ENCODE measurements around the gene SLC17A1. TPM values are rescaled to one million over a fixed set of nuclear protein-coding genes. Genes with fewer than 3 reads are reported as not detected.

The SLC17A1 gene
- total and polyA plus RNA-seq, 2 donors (not counting 3 experiments of a cell fraction or from before 2014, with no cell fraction given) = not detected

- DNase-seq (ENCODE audit: low read depth, low spot score) (no peak), FAIRE-seq (no peak)
- Histone ChIP-seq H4K20me1 (replicated peaks; ENCODE audit: control insufficient read depth, extremely low read depth, insufficient read depth, low read length) (no peaks in the 10 kb centered on the region), H3K4me3 (replicated peaks in 1 of 3; ENCODE audit: insufficient read depth in 1 of 3, low read depth in 1 of 3, low read length in 3 of 3) (no peak overlapping the region), H2AFZ (ENCODE audit: low read depth, low read length) (no peak overlapping the region), H3K27ac (ENCODE audit: insufficient read depth, low read depth, low read length) (no peak overlapping the region), H3K9me1 (replicated peaks; ENCODE audit: control insufficient read depth, extremely low read depth, insufficient read depth, low read length) (no peaks in the 10 kb centered on the region), H3K4me2 (ENCODE audit: insufficient read depth, low read length) (no peak overlapping the region), H3K27me3 (ENCODE audit: control insufficient read depth in 2 of 2, insufficient read depth in 2 of 2, low read length in 2 of 2) (peaks cover 0 to 4% of the 10 kb centered on the region in 2 experiments), H3K36me3 (ENCODE audit: control insufficient read depth in 2 of 2, extremely low read depth in 1 of 2, insufficient read depth in 2 of 2, low read length in 2 of 2) (no peaks in the 10 kb centered on the region), H3K9me3 (replicated peaks; ENCODE audit: control insufficient read depth, insufficient read depth, low read length) (no peaks in the 10 kb centered on the region), H3K4me1 (ENCODE audit: control insufficient read depth, extremely low read depth, insufficient read depth, low read length) (no peaks in the 10 kb centered on the region), H3K79me2 (ENCODE audit: control insufficient read depth, insufficient read depth, low read length) (no peaks in the 10 kb centered on the region), H3K9ac (replicated peaks; ENCODE audit: extremely low read depth, insufficient read depth, low read length) (no peak overlapping the region)
- CTCF ChIA-PET = interaction anchor here (0.6 kb wide), 1 partner anchor 17 kb away, joined by 4 read pairs; no protein-coding TSS in a partner anchor
- POLR2A ChIA-PET = no interaction called here
- dilution Hi-C loops (cut with MboI; ENCODE audit: extremely low pct_ligation_motif_present, low sequenced_read_pairs) = no loop called here
- BruUV-seq (replicated peaks) = no TSS peak
- intact Hi-C loops (cut with micrococcal nuclease) = no loop called here
- TF ChIP-seq GATA2 (IDR thresholded peaks at IDR 0.05; ENCODE audit: insufficient read depth, insufficient read length, low read depth, low read length) (no peak), FOS (IDR thresholded peaks at IDR 0.05; ENCODE audit: borderline replicate concordance, insufficient read depth, low read length) (no peak)
These were observed 41.0 kb upstream of the SLC17A1 start for GRCh38 chr6:25872814-25873213.

GRCh38 chr6:25869840-25870239 is 38.0 kb upstream of the SLC17A1 start:
- CTCF ChIA-PET = no interaction called here
- H3K27me3 ChIP-seq (ENCODE audit: control insufficient read depth in 2 of 2, insufficient read depth in 2 of 2, low read length in 2 of 2) = peaks cover 2 to 3% of the 10 kb centered on the region in 2 experiments
- H3K9ac ChIP-seq (replicated peaks; ENCODE audit: extremely low read depth, insufficient read depth, low read length) = no peak overlapping the region
- H3K9me3 ChIP-seq (replicated peaks; ENCODE audit: control insufficient read depth, insufficient read depth, low read length) = no peaks in the 10 kb centered on the region
- intact Hi-C loops (cut with micrococcal nuclease) (no loop called here), dilution Hi-C loops (cut with MboI; ENCODE audit: extremely low pct_ligation_motif_present, low sequenced_read_pairs) (no loop called here)
- no peak for TF ChIP-seq JUN (IDR thresholded peaks at IDR 0.05; ENCODE audit: borderline replicate concordance, insufficient read depth, insufficient read length, low read depth)
- TF ChIP-seq MYC (IDR thresholded peaks at IDR 0.05; ENCODE audit: low read depth, low read length) = no peak
- no peak for TF ChIP-seq POLR2AphosphoS5 (IDR thresholded peaks at IDR 0.05; ENCODE audit: insufficient read depth, low read depth, low read length)
- TF ChIP-seq MAX (IDR thresholded peaks at IDR 0.05; ENCODE audit: insufficient read depth, insufficient read length) = no peak
- no peak for TF ChIP-seq GATA2 (IDR thresholded peaks at IDR 0.05; ENCODE audit: insufficient read depth, insufficient read length, low read depth, low read length)
- no peak for TF ChIP-seq POLR2A (IDR thresholded peaks at IDR 0.05; ENCODE audit: low read depth, low read length)
- TF ChIP-seq EZH2 (IDR thresholded peaks at IDR 0.05; ENCODE audit: borderline replicate concordance, low read depth, low read length, severe bottlenecking) = no peak
- TF ChIP-seq CTCF (IDR thresholded peaks at IDR 0.05; ENCODE audit: extremely low read depth in 1 of 2, insufficient read depth in 1 of 2, low read depth in 1 of 2, low read length in 2 of 2) = no peak
- TF ChIP-seq FOS (IDR thresholded peaks at IDR 0.05; ENCODE audit: borderline replicate concordance, insufficient read depth, low read length) = no peak
- no peak overlapping the region for H2AFZ ChIP-seq (ENCODE audit: low read depth, low read length)
- no peaks in the 10 kb centered on the region for H3K79me2 ChIP-seq (ENCODE audit: control insufficient read depth, insufficient read depth, low read length)
- no peaks in the 10 kb centered on the region for H3K9me1 ChIP-seq (replicated peaks; ENCODE audit: control insufficient read depth, extremely low read depth, insufficient read depth, low read length)
- H3K4me2 ChIP-seq (ENCODE audit: insufficient read depth, low read length) = no peak overlapping the region
- DNase-seq (ENCODE audit: low read depth, low spot score) (no peak), FAIRE-seq (no peak)
- no peak overlapping the region for H3K27ac ChIP-seq (ENCODE audit: insufficient read depth, low read depth, low read length)
- no peaks in the 10 kb centered on the region for H4K20me1 ChIP-seq (replicated peaks; ENCODE audit: control insufficient read depth, extremely low read depth, insufficient read depth, low read length)
- no peak overlapping the region for H3K4me3 ChIP-seq (replicated peaks in 1 of 3; ENCODE audit: insufficient read depth in 1 of 3, low read depth in 1 of 3, low read length in 3 of 3)
- POLR2A ChIA-PET = no interaction called here
- BruUV-seq (replicated peaks) = no TSS peak
- H3K36me3 ChIP-seq (ENCODE audit: control insufficient read depth in 2 of 2, extremely low read depth in 1 of 2, insufficient read depth in 2 of 2, low read length in 2 of 2) = no peaks in the 10 kb centered on the region
- no peaks in the 10 kb centered on the region for H3K4me1 ChIP-seq (ENCODE audit: control insufficient read depth, extremely low read depth, insufficient read depth, low read length)

Data from endothelial cell of umbilical vein (primary cell).